Measurements from ENCODE around the gene KDM4B. TPM values are rescaled to one million over a fixed set of nuclear protein-coding genes. Genes with fewer than 3 reads are reported as not detected.

KDM4B gene
- total and polyA plus RNA-seq, 4 donors: 17.1 to 49.5 (median 24.7) TPM

GRCh38 chr19:5073153-5073844 lies 104.4 kb downstream of the KDM4B start:
- 81 to 88% methylated on average over 8 of the region's 8 CpGs for WGBS, 2 donors
- TF ChIP-seq CTCF (IDR thresholded peaks at IDR 0.05; ENCODE audit: control extremely low read depth, extremely low read depth): no peak
- Histone ChIP-seq H3K27ac (ENCODE audit: low read depth in 1 of 2, low read length in 1 of 2) (no peak overlapping the region), H3K4me1 (ENCODE audit: control insufficient read depth in 5 of 5, insufficient read depth in 5 of 5, low read length in 5 of 5) (peaks cover 0 to 12% (median 1%) of the 10 kb centered on the region in 5 donors), H3K27me3 (ENCODE audit: control insufficient read depth in 3 of 3, insufficient read depth in 3 of 3, low read length in 2 of 3) (no peaks in the 10 kb centered on the region), H3K4me3 (no peak overlapping the region), H3K9ac (ENCODE audit: insufficient read depth in 1 of 2, low read length in 2 of 2) (no peak overlapping the region), H3K9me3 (ENCODE audit: control insufficient read depth in 4 of 4, insufficient read depth in 3 of 4, low read length in 3 of 4) (no peaks in the 10 kb centered on the region), H3K36me3 (ENCODE audit: control insufficient read depth in 4 of 4, insufficient read depth in 4 of 4, low read length in 4 of 4) (peaks cover 0 to 28% (median 11%) of the 10 kb centered on the region in 4 donors)
- DNase-seq (no peak), ATAC-seq (ENCODE audit: insufficient read depth, low FRiP score) (no peak)

- Histone ChIP-seq H3K27ac (ENCODE audit: low read depth in 1 of 2, low read length in 1 of 2) (no peak overlapping the region), H3K36me3 (ENCODE audit: control insufficient read depth in 4 of 4, insufficient read depth in 4 of 4, low read length in 4 of 4) (peaks cover 0 to 37% (median 15%) of the 10 kb centered on the region in 4 donors), H3K9ac (ENCODE audit: insufficient read depth in 1 of 2, low read length in 2 of 2) (no peak overlapping the region), H3K9me3 (ENCODE audit: control insufficient read depth in 4 of 4, insufficient read depth in 3 of 4, low read length in 3 of 4) (no peaks in the 10 kb centered on the region), H3K4me3 (no peak overlapping the region), H3K27me3 (ENCODE audit: control insufficient read depth in 3 of 3, insufficient read depth in 3 of 3, low read length in 2 of 3) (no peaks in the 10 kb centered on the region), H3K4me1 (ENCODE audit: control insufficient read depth in 5 of 5, insufficient read depth in 5 of 5, low read length in 5 of 5) (peaks cover 0 to 12% (median 0%) of the 10 kb centered on the region in 5 donors)
- TF ChIP-seq CTCF (IDR thresholded peaks at IDR 0.05; ENCODE audit: control extremely low read depth, extremely low read depth): no peak
- 42 to 75% methylated on average over 20 of the region's 20 CpGs for WGBS, 2 donors
- no peak for DNase-seq
- ATAC-seq (ENCODE audit: insufficient read depth, low FRiP score): no peak
Measured at GRCh38 chr19:5074407-5074806, 105.5 kb downstream of the KDM4B start.

GRCh38 chr19:5074830-5075394 lies 106.0 kb downstream of the KDM4B start:
- peaks cover 0 to 12% (median 0%) of the 10 kb centered on the region in 5 donors for H3K4me1 ChIP-seq (ENCODE audit: control insufficient read depth in 5 of 5, insufficient read depth in 5 of 5, low read length in 5 of 5)
- H3K9ac ChIP-seq (ENCODE audit: insufficient read depth in 1 of 2, low read length in 2 of 2): no peak overlapping the region
- TF ChIP-seq CTCF (IDR thresholded peaks at IDR 0.05; ENCODE audit: control extremely low read depth, extremely low read depth): no peak
- ATAC-seq (ENCODE audit: insufficient read depth, low FRiP score) (no peak), DNase-seq (no peak)
- H3K9me3 ChIP-seq (ENCODE audit: control insufficient read depth in 4 of 4, insufficient read depth in 3 of 4, low read length in 3 of 4): no peaks in the 10 kb centered on the region
- H3K27me3 ChIP-seq (ENCODE audit: control insufficient read depth in 3 of 3, insufficient read depth in 3 of 3, low read length in 2 of 3): no peaks in the 10 kb centered on the region
- H3K4me3 ChIP-seq: no peak overlapping the region
- H3K36me3 ChIP-seq (ENCODE audit: control insufficient read depth in 4 of 4, insufficient read depth in 4 of 4, low read length in 4 of 4): peaks cover 0 to 39% (median 14%) of the 10 kb centered on the region in 4 donors
- WGBS, 2 donors: 69% methylated on average over 27 of the region's 27 CpGs
- H3K27ac ChIP-seq (ENCODE audit: low read depth in 1 of 2, low read length in 1 of 2): no peak overlapping the region
